Kidney glomerular epithelial cell (primary cell): ENCODE results near the gene PLA2G6.
A peak's percentile ranks its signal among the peaks of the same experiment; 100 is the strongest.

Experiments
- DNase-seq: peaks from one replicate; lab custom pipeline; 2025; lab: John Stamatoyannopoulos, UW

PLA2G6 gene

GRCh38 chr22:38181453-38182200 is at the start of gene PLA2G6:
TSS of gene PLA2G6 (minus strand) at chr22:38181830. CDS start at chr22:38169426, 12,404 bp downstream.
- peak; percentile 97 for DNase-seq

- DNase-seq, result no peak
Measured at GRCh38 chr22:38230916-38231315, 49.3 kb upstream of the PLA2G6 start.

- peak; percentile 25 for DNase-seq
Measured at GRCh38 chr22:38230108-38230825, 48.6 kb upstream of the PLA2G6 start.

GRCh38 chr22:38228873-38229740 is 47.5 kb upstream of the PLA2G6 start:
- peak; percentile 29 for DNase-seq

- no peak for DNase-seq
Measured at GRCh38 chr22:38228326-38228872, 46.8 kb upstream of the PLA2G6 start.

GRCh38 chr22:38226853-38227649 is 45.4 kb upstream of the PLA2G6 start:
- no peak for DNase-seq

GRCh38 chr22:38223289-38223960 is 41.8 kb upstream of the PLA2G6 start:
- DNase-seq, result peak; percentile 87

- no peak for DNase-seq
Measured at GRCh38 chr22:38222797-38223119, 41.1 kb upstream of the PLA2G6 start.

- no peak for DNase-seq
Measured at GRCh38 chr22:38221908-38222796, 40.5 kb upstream of the PLA2G6 start.

GRCh38 chr22:38221407-38221806 is 39.8 kb upstream of the PLA2G6 start:
- no peak for DNase-seq

GRCh38 chr22:38220653-38221386 is 39.2 kb upstream of the PLA2G6 start:
- DNase-seq, result no peak

GRCh38 chr22:38220163-38220562 is 38.5 kb upstream of the PLA2G6 start:
- DNase-seq, result no peak

GRCh38 chr22:38219632-38220031 is 38.0 kb upstream of the PLA2G6 start:
- DNase-seq, result no peak

- DNase-seq, result peak; percentile 88
Measured at GRCh38 chr22:38218661-38219622, 37.3 kb upstream of the PLA2G6 start.

GRCh38 chr22:38215156-38216038 is 33.8 kb upstream of the PLA2G6 start:
- DNase-seq, result no peak

- no peak for DNase-seq
Measured at GRCh38 chr22:38214302-38215056, 32.8 kb upstream of the PLA2G6 start.
